ENCODE results near the gene KIF1B. TPM values are rescaled to one million over a fixed set of nuclear protein-coding genes. Genes with fewer than 3 reads are reported as not detected.

Gene KIF1B
- total and polyA plus RNA-seq, 9 of the 15 experiments (the other 6 are each of a cell fraction or from before 2014, with no cell fraction given): 2.8 to 19.8 (median 11.9) TPM

DNA sequence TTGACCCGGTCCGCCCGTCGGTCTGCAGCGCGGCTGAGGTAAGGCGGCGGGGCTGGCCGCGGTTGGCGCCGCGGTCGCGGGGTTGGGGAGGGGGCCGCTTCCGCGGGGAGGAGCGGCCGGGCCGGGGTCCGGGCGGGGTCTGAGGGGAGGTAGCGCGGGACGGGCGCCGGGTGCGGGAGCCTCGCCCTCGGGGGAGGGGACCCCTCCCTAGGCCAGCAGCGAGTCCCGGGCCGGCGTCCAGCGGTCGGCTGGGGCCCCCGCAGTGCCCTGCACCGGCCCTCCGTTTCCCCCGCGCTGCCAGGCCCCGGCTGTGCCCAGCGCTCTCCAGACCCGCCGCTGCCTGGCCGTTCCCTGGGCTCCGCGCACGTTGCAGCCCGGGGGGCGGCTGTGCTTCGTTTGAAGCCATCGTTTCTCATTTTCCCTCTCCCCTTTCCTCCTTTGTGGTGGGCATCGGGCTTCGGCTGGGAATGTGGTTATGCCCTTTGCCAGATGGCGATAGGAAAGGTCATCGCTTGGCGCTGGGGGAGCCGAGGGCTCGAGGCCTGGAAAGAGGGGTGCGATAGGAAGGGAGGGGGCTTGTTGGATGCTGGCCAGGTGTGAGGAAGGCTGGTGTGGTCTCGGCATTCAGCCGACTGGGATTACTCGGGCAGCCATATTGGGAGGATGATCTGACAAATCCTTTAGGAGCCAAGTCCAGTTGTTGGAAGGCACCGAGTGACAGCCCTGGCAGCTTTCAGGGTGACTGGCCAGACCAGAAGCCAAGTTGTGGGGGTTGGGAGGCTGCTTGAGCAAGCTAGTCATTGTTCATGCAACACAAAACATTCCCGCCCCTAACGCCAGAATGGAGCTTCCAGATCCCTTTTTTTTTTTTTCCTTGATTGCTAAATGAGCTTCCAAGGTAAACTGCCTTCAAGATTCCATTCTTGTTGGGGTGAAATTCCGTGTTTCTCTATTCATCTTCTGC, 753 bp downstream of the KIF1B start (continued):
- TF ChIP-seq ZNF253 (CRISPR knock-in tag; conservative IDR thresholded peaks at IDR 0.05): no peak
- peak; percentile 24 for TF ChIP-seq PHF20 (IDR thresholded peaks at IDR 0.05; ENCODE audit: partially characterized antibody)
- TF ChIP-seq ATF1 (CRISPR knock-in tag; IDR thresholded peaks at IDR 0.05): no peak
- peak; percentile 26; the same call in 1 of the 2 replicates for TF ChIP-seq ATF1 (tag; IDR thresholded peaks at IDR 0.05)
- TF ChIP-seq, protein P1, sequence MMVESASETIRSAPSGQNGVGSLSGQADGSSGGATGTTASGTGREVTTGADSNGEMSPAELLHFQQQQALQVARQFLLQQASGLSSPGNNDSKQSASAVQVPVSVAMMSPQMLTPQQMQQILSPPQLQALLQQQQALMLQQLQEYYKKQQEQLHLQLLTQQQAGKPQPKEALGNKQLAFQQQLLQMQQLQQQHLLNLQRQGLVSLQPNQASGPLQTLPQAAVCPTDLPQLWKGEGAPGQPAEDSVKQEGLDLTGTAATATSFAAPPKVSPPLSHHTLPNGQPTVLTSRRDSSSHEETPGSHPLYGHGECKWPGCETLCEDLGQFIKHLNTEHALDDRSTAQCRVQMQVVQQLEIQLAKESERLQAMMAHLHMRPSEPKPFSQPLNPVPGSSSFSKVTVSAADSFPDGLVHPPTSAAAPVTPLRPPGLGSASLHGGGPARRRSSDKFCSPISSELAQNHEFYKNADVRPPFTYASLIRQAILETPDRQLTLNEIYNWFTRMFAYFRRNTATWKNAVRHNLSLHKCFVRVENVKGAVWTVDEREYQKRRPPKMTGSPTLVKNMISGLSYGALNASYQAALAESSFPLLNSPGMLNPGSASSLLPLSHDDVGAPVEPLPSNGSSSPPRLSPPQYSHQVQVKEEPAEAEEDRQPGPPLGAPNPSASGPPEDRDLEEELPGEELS (CRISPR knock-in tag; IDR thresholded peaks at IDR 0.05; ENCODE audit: borderline replicate concordance): no peak
- no peak for TF ChIP-seq GTF2F1 (IDR thresholded peaks at IDR 0.05; ENCODE audit: low read depth, low read length)
- no peak for TF ChIP-seq ZNF143 (CRISPR knock-in tag; IDR thresholded peaks at IDR 0.05)
- TF ChIP-seq FOS (IDR thresholded peaks at IDR 0.05; ENCODE audit: extremely low read depth, insufficient read length): no peak
- no peak for TF ChIP-seq GATAD2B (IDR thresholded peaks at IDR 0.05; ENCODE audit: borderline replicate concordance)
- TF ChIP-seq ZNF121 (CRISPR knock-in tag; conservative IDR thresholded peaks at IDR 0.05): no peak
- no peak for TF ChIP-seq NUFIP1 (IDR thresholded peaks at IDR 0.05; ENCODE audit: partially characterized antibody)
- no peak for TF ChIP-seq CREBBP (IDR thresholded peaks at IDR 0.05; ENCODE audit: low read depth, low read length)
- TF ChIP-seq, protein P2, sequence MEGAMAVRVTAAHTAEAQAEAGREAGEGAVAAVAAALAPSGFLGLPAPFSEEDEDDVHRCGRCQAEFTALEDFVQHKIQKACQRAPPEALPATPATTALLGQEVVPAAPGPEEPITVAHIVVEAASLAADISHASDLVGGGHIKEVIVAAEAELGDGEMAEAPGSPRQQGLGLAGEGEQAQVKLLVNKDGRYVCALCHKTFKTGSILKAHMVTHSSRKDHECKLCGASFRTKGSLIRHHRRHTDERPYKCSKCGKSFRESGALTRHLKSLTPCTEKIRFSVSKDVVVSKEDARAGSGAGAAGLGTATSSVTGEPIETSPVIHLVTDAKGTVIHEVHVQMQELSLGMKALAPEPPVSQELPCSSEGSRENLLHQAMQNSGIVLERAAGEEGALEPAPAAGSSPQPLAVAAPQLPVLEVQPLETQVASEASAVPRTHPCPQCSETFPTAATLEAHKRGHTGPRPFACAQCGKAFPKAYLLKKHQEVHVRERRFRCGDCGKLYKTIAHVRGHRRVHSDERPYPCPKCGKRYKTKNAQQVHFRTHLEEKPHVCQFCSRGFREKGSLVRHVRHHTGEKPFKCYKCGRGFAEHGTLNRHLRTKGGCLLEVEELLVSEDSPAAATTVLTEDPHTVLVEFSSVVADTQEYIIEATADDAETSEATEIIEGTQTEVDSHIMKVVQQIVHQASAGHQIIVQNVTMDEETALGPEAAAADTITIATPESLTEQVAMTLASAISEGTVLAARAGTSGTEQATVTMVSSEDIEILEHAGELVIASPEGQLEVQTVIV (CRISPR knock-in tag; IDR thresholded peaks at IDR 0.05; ENCODE audit: borderline replicate concordance): no peak
- TF ChIP-seq ZNF785 (CRISPR knock-in tag; IDR thresholded peaks at IDR 0.05): no peak
- peak; percentile 11; the same call in 1 of the 2 replicates for TF ChIP-seq ZBTB1 (CRISPR knock-in tag; IDR thresholded peaks at IDR 0.05; ENCODE audit: borderline replicate concordance, low read depth)
- TF ChIP-seq, protein P3, sequence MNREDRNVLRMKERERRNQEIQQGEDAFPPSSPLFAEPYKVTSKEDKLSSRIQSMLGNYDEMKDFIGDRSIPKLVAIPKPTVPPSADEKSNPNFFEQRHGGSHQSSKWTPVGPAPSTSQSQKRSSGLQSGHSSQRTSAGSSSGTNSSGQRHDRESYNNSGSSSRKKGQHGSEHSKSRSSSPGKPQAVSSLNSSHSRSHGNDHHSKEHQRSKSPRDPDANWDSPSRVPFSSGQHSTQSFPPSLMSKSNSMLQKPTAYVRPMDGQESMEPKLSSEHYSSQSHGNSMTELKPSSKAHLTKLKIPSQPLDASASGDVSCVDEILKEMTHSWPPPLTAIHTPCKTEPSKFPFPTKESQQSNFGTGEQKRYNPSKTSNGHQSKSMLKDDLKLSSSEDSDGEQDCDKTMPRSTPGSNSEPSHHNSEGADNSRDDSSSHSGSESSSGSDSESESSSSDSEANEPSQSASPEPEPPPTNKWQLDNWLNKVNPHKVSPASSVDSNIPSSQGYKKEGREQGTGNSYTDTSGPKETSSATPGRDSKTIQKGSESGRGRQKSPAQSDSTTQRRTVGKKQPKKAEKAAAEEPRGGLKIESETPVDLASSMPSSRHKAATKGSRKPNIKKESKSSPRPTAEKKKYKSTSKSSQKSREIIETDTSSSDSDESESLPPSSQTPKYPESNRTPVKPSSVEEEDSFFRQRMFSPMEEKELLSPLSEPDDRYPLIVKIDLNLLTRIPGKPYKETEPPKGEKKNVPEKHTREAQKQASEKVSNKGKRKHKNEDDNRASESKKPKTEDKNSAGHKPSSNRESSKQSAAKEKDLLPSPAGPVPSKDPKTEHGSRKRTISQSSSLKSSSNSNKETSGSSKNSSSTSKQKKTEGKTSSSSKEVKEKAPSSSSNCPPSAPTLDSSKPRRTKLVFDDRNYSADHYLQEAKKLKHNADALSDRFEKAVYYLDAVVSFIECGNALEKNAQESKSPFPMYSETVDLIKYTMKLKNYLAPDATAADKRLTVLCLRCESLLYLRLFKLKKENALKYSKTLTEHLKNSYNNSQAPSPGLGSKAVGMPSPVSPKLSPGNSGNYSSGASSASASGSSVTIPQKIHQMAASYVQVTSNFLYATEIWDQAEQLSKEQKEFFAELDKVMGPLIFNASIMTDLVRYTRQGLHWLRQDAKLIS (CRISPR knock-in tag; IDR thresholded peaks at IDR 0.05): no peak
- TF ChIP-seq MEF2A (IDR thresholded peaks at IDR 0.05; ENCODE audit: control insufficient read depth, low read depth, low read length): no peak
- no peak for TF ChIP-seq CHD2 (IDR thresholded peaks at IDR 0.05; ENCODE audit: low read depth, low read length)
- peak; percentile 17; the same call in 1 of the 2 replicates for TF ChIP-seq HDAC2 (IDR thresholded peaks at IDR 0.05)
- TF ChIP-seq KDM5B (IDR thresholded peaks at IDR 0.05; ENCODE audit: insufficient replicate concordance, low read depth, low read length): peak; percentile 11
- no peak for TF ChIP-seq PPARD (CRISPR knock-in tag; IDR thresholded peaks at IDR 0.05)
